NT2/D1 (cell line): ENCODE data around the gene EDDM13.

Source experiments
- DNase-seq: peaks from one replicate; pipeline ENCODE4 v3.0.0-alpha.2; 2011; ENCODE audit warnings: low read depth, low spot score
- H3K27me3 ChIP-seq: 2 replicates; pipeline ENCODE4 v1.6.0; 2011; ENCODE audit warnings: mild to moderate bottlenecking; ENCODE audit not compliant: insufficient read length, insufficient read depth
- H3K36me3 ChIP-seq: 2 replicates; pipeline ENCODE4 v1.6.1; 2011; ENCODE audit warnings: mild to moderate bottlenecking, low read length, mixed read lengths; ENCODE audit not compliant: insufficient read depth, insufficient read length
- H3K4me1 ChIP-seq: 2 replicates; pipeline ENCODE4 v1.5.1; 2011; ENCODE audit not compliant: insufficient read depth, insufficient read length
- H3K4me3 ChIP-seq: 2 replicates; pipeline ENCODE4 v1.5.1; 2011; ENCODE audit warnings: low read depth; ENCODE audit not compliant: insufficient read length
- H3K9ac ChIP-seq: 2 replicates; pipeline ENCODE4 v1.6.0; 2011; ENCODE audit warnings: low read depth; ENCODE audit not compliant: insufficient read length
- H3K9me3 ChIP-seq: 2 replicates; pipeline ENCODE4 v1.5.1; 2011; ENCODE audit warnings: mild to moderate bottlenecking, low read length; ENCODE audit not compliant: insufficient read depth
- SUZ12 ChIP-seq: IDR thresholded peaks from 2 replicates; pipeline ENCODE4 v1.6.1; 2011; ENCODE audit not compliant: insufficient read length, insufficient read depth; ENCODE audit errors: extremely low read depth
- YY1 ChIP-seq: IDR thresholded peaks from 2 replicates; pipeline ENCODE4 v1.6.1; 2011; ENCODE audit not compliant: insufficient read length, insufficient read depth
- ZNF274 ChIP-seq: IDR thresholded peaks from 2 replicates; pipeline ENCODE4 v1.6.1; 2011; ENCODE audit warnings: mild to moderate bottlenecking, low read depth, low read length

Gene EDDM13

DNA sequence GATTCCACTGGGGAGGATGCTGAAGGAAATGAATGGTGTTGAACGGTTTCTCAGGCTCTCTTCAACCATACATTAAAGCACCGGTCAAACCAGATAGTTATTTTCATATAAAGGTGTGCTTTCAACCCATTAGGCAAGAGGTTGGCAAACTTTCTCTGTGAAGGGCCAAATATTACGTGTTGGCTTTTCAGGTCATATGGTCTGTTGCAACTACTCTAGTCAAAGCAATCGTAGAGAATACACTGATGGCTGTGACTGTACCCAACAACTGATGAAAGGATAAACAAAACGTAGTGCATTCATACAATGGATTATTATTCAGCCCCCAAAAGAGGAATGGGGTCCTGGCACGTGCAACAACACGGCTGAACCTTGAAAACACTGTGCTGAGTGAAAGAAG lies 36.2 kb downstream of the EDDM13 start:
- peaks cover 8% of the 10 kb centered on the region; the same call in 1 of the 2 replicates for H3K9me3 ChIP-seq
- TF ChIP-seq ZNF274 = no peak
- no peak for TF ChIP-seq SUZ12
- no peak for TF ChIP-seq YY1
- H3K4me1 ChIP-seq = no peaks in the 10 kb centered on the region
- no peak for DNase-seq
- peaks cover 43% of the 10 kb centered on the region for H3K36me3 ChIP-seq
- no peak overlapping the region for H3K9ac ChIP-seq
- H3K27me3 ChIP-seq = no peaks in the 10 kb centered on the region
- H3K4me3 ChIP-seq = no peak overlapping the region

DNA sequence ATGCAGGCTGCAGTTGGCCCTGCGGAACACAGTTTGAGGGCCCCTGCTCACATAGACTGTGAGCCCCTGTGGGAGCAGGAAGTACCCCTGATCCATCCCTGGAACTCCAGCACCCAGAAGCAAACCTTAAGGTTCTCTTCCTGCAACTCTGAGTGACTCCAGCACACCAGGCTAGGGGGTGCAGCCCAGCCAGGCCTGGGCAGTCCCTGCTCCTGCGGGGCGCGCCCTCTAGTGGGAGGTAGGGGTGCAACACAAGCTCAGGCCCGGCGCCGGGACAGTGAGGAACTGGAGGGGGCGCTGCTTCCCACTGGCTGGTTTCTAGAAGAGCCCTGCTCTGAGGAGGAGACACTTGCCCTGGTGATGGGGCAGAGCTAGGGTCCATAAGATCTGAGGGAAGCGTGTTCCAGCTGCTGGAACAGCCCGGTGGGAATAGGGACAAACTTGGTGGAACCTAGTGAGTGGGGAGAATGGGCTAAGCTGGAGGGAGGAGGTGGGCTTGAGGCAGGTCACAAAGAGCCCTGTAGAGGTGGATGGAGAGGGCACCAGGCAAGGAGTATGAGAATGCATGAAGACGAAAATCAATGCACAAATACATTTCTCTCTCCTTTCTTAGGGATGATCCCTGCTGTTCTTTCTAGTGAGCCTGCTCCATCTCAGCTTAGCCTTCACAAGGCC lies 37.1 kb downstream of the EDDM13 start:
- H3K27me3 ChIP-seq = no peaks in the 10 kb centered on the region
- H3K4me1 ChIP-seq = no peaks in the 10 kb centered on the region
- H3K36me3 ChIP-seq = peaks cover 43% of the 10 kb centered on the region
- peaks cover 8% of the 10 kb centered on the region; the same call in 1 of the 2 replicates for H3K9me3 ChIP-seq
- H3K9ac ChIP-seq = no peak overlapping the region
- peak; percentile 30 for DNase-seq
- TF ChIP-seq YY1 = no peak
- TF ChIP-seq ZNF274 = no peak
- no peak for TF ChIP-seq SUZ12
- no peak overlapping the region for H3K4me3 ChIP-seq

GRCh38 chr19:56310462-56310861 lies 37.9 kb downstream of the EDDM13 start:
- TF ChIP-seq SUZ12 = no peak
- TF ChIP-seq YY1 = no peak
- TF ChIP-seq ZNF274 = no peak
- peaks cover 8% of the 10 kb centered on the region; the same call in 1 of the 2 replicates for H3K9me3 ChIP-seq
- H3K36me3 ChIP-seq = peaks cover 35% of the 10 kb centered on the region
- no peaks in the 10 kb centered on the region for H3K4me1 ChIP-seq
- no peak overlapping the region for H3K4me3 ChIP-seq
- no peaks in the 10 kb centered on the region for H3K27me3 ChIP-seq
- DNase-seq = no peak
- no peak overlapping the region for H3K9ac ChIP-seq

GRCh38 chr19:56312342-56312741 lies 39.8 kb downstream of the EDDM13 start:
- peaks cover 29% of the 10 kb centered on the region for H3K36me3 ChIP-seq
- DNase-seq = no peak
- H3K9ac ChIP-seq = no peak overlapping the region
- no peaks in the 10 kb centered on the region for H3K27me3 ChIP-seq
- H3K4me3 ChIP-seq = no peak overlapping the region
- H3K9me3 ChIP-seq = peaks cover 8% of the 10 kb centered on the region; the same call in 1 of the 2 replicates
- H3K4me1 ChIP-seq = no peaks in the 10 kb centered on the region
- TF ChIP-seq YY1 (no peak), SUZ12 (no peak), ZNF274 (no peak)

DNA sequence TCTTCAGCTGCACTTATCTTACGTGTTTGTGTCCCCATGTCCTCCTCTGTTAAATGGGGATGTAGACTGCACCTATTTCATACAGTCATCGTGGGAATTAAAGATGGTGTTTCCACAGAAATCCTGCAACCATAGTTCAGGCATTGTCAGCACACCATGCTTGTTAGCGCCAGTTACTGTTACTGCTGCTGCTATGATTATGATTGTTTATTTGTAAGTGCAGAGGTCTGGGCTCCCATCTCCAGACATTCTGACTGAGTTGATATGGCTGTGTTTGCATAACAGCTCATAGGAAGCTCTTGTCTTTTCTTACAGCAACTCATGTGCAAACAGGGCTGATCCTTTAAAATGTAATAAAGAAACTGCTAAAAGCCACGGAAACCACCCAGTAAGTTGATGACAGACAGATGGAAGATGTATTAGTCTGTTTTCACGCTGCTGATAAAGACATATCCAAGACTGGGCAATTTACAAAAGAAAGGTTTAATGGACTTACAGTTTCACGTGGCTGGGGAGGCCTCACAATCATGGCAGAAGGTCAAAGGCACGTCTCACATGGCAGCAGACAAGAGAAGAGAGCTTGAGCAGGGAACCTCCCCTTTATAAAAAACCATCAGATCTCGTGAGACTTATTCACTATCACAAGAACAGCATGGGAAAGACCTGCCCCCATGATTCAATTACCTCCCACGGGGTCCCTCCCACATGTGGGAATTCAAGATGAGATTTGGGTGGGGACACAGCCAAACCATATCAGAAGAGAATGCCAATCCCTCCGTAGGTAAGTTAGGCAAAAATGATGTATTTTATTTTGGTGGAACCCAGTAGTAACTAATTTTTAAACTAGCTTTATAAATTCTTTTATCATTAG lies 40.5 kb downstream of the EDDM13 start:
- H3K4me3 ChIP-seq = no peak overlapping the region
- peaks cover 29% of the 10 kb centered on the region for H3K36me3 ChIP-seq
- no peak for TF ChIP-seq YY1
- no peak for TF ChIP-seq SUZ12
- TF ChIP-seq ZNF274 = no peak
- H3K4me1 ChIP-seq = no peaks in the 10 kb centered on the region
- H3K9me3 ChIP-seq = peaks cover 8% of the 10 kb centered on the region; the same call in 1 of the 2 replicates
- no peak for DNase-seq
- H3K9ac ChIP-seq = no peak overlapping the region
- H3K27me3 ChIP-seq = no peaks in the 10 kb centered on the region

GRCh38 chr19:56314018-56314380 lies 41.5 kb downstream of the EDDM13 start:
- Histone ChIP-seq H3K4me1 (no peaks in the 10 kb centered on the region), H3K27me3 (no peaks in the 10 kb centered on the region), H3K9ac (peak overlapping the region; percentile 47), H3K9me3 (peaks cover 8% of the 10 kb centered on the region; the same call in 1 of the 2 replicates), H3K36me3 (peaks cover 24% of the 10 kb centered on the region), H3K4me3 (peak overlapping the region; percentile 81)
- TF ChIP-seq ZNF274 (no peak), SUZ12 (no peak), YY1 (no peak)
- peak; percentile 6 for DNase-seq

GRCh38 chr19:56314381-56315076 lies 42.0 kb downstream of the EDDM13 start, which contains the start of gene ZSCAN5A:
ZSCAN5A (minus strand) TSS chr19:56314839; CDS start chr19:56225046, 89,793 bp downstream.
- Histone ChIP-seq H3K36me3 (peaks cover 23% of the 10 kb centered on the region), H3K4me3 (peak within 1 kb of the TSS; percentile 81), H3K9me3 (peaks cover 7% of the 10 kb centered on the region; the same call in 1 of the 2 replicates), H3K27me3 (no peaks in the 10 kb centered on the region), H3K4me1 (no peaks in the 10 kb centered on the region), H3K9ac (peak within 1 kb of the TSS; percentile 87)
- peak; percentile 70 for DNase-seq
- no peak for TF ChIP-seq YY1
- no peak for TF ChIP-seq ZNF274
- TF ChIP-seq SUZ12 = no peak
